HFF-Myc (cell line): ENCODE results near the gene TEX22.
A peak's percentile ranks its signal among the peaks of the same experiment; 100 is the strongest.

Experiments
- DNase-seq: peaks from one replicate; pipeline ENCODE4 v3.0.0-alpha.2; 2011; ENCODE audit warnings: low read depth; ENCODE audit errors: extremely low read depth
- H3K4me3 ChIP-seq: replicated peaks from 2 replicates; pipeline ENCODE4 v1.5.1; 2011; ENCODE audit warnings: low read depth, mild to moderate bottlenecking, control low read depth, low read length
- TF ChIP-seq, protein P1 (sequence below): IDR thresholded peaks from 2 replicates; pipeline ENCODE4 v1.5.1; 2012; ENCODE audit warnings: mild to moderate bottlenecking, low read depth, low read length, control low read depth; ENCODE audit errors: missing control alignments

The TEX22 gene

GRCh38 chr14:105411985-105412770 is 13.8 kb downstream of the TEX22 start:
- TF ChIP-seq, protein P1, sequence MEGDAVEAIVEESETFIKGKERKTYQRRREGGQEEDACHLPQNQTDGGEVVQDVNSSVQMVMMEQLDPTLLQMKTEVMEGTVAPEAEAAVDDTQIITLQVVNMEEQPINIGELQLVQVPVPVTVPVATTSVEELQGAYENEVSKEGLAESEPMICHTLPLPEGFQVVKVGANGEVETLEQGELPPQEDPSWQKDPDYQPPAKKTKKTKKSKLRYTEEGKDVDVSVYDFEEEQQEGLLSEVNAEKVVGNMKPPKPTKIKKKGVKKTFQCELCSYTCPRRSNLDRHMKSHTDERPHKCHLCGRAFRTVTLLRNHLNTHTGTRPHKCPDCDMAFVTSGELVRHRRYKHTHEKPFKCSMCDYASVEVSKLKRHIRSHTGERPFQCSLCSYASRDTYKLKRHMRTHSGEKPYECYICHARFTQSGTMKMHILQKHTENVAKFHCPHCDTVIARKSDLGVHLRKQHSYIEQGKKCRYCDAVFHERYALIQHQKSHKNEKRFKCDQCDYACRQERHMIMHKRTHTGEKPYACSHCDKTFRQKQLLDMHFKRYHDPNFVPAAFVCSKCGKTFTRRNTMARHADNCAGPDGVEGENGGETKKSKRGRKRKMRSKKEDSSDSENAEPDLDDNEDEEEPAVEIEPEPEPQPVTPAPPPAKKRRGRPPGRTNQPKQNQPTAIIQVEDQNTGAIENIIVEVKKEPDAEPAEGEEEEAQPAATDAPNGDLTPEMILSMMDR, result no peak
- no peak for DNase-seq
- H3K4me3 ChIP-seq, result no peak overlapping the region

DNA sequence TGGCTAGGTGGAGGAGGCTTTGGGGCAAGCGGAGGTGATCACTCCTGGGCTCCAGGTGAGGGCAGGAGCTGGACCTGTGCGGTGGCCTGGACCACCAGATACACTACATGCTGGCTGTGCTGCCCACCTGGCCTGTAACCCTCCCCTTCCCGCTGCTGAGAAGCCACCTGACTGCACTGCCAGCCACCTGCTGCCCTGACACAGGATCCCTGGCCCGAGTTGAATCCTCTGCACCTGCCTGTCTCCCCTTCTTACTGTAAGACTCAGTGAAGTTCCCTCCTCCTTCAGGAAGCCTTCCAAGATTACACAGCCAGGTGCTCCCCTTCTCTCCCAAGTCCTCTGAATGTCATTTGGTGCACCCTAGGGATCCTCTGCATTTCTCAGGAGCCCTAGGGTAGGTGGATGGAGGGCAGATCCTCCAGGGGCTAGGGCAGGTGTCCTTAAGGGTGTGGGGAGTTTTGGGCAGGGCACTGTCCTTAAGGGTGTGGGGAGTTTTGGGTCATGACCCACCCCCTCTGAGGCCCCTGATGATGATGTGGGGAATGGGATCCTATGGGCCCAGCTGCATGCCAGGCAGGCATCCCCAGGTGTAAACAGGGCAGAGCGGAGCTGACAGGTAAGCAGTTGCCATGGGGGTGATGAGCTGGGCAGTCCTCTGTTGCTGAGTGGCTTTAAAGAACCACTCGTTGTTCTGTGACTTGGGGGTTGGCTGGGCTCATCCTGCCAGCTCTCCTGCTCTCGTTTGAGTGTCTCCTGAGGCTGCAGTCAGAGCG is 14.6 kb downstream of the TEX22 start:
- TF ChIP-seq, protein P1, result no peak

DNA sequence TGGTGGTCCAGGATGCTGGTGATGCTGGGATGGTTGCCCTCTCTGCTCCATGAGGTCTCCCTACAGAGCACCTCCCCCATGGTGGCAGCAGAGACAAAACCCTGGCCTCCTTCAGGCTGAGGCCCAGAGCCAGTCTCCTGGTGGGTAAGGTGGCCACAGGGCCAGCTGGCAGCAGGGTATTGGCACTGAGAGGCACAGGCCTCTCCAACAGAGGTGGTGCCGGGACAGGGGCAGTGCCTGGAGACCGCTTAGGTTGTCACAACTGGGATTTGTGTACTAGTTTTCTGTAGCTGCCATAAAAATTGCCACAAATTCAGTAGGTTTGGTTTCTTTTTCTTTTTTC is 15.2 kb downstream of the TEX22 start:
- no peak for DNase-seq

More for the DNA sequence above, 14.6 kb downstream of the TEX22 start:
- no peak overlapping the region for H3K4me3 ChIP-seq
- DNase-seq, result no peak

GRCh38 chr14:105414456-105415371 is 16.4 kb downstream of the TEX22 start:
- no peak for DNase-seq
- H3K4me3 ChIP-seq, result peak overlapping the region; percentile 32

More for the DNA sequence above, 15.2 kb downstream of the TEX22 start:
- no peak overlapping the region for H3K4me3 ChIP-seq
- TF ChIP-seq, protein P1, result no peak

DNA sequence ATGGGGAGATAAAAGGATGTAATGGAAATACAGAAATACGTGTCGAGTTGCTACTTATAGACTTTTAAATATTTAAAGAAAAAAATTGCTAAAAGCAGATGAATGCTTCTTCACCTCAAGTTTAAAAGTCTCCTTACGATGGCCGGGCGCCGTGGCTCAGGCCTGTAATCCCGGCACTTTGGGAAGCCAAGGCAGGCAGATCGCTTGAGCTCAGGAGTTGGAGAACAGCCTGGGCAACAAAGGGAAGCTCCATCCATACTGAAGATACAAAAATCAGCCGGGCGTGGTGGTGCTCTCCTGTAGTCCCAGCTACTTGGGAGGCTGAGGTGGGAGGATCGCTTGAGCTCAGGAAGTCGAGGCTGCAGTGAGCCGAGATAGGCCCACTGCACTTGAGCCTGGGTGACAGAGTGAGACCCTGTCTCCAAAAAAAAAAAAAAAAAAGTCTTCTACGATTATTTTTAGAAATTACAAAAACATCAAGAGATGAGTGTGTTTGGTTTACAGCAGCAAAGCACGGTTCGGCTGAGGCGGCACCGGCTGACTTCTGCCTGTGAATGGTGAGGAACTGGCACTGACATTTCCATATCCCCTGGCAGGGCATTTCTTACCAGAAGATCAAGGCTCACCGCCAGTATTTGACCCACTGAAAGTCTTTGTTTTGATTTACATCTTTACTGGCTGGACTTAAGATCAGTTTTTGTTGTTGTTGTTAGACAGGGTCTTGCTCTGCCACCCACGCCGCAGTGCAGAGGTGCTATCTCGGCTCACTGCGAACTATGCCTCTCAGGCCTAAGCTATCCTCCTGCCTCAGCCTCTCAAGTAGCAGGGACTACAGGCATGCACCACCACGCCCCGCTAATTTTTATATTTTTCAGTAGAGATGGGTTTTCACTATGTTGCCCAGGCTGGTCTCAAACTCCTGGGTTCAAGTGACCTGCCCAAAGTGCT is 17.4 kb downstream of the TEX22 start:
- peak overlapping the region; percentile 32 for H3K4me3 ChIP-seq
- DNase-seq, result no peak
- TF ChIP-seq, protein P1, result no peak

More at GRCh38 chr14:105414456-105415371, 16.4 kb downstream of the TEX22 start:
- TF ChIP-seq, protein P1, result peak; percentile 23

- TF ChIP-seq, protein P1, result no peak
- no peak overlapping the region for H3K4me3 ChIP-seq
- DNase-seq, result no peak
Measured at GRCh38 chr14:105416671-105417070, 18.3 kb downstream of the TEX22 start.
